PC-3 (cell line): ENCODE results near the gene SEC22A. TPM values are rescaled to one million over a fixed set of nuclear protein-coding genes. Genes with fewer than 3 reads are reported as not detected.

Source experiments
- ATAC-seq: fragments of 200-7000 bp; cut with Tn5 transposase; 2 replicates; pipeline ENCODE4 v1.9.1; 2020; ENCODE audit warnings: mild to moderate bottlenecking, moderate library complexity
- BruUV-seq: library from RNA; stranded (reverse); fragments of 400-500 nt; replicated peaks from 2 replicates; lab custom pipeline; 2021; lab: Mats Ljungman, UMichigan
- CTCF ChIA-PET: fragments of 300-600 bp; sonication (Branson Sonifier 250); formaldehyde crosslinking; loops from one replicate; lab custom pipeline; 2022; ENCODE audit warnings: antibody characterized with exemption; lab: Charles Lee
- POLR2A ChIA-PET: fragments of 300-600 bp; sonication (Branson Sonifier 250); formaldehyde crosslinking; loops from one replicate; lab custom pipeline; 2022; ENCODE audit warnings: antibody characterized with exemption; ENCODE audit not compliant: unreplicated experiment; lab: Charles Lee
- DNase-seq: peaks from one replicate; pipeline ENCODE4 v3.0.0-alpha.2; 2015
- H2AFZ ChIP-seq: fragments of 300-600 bp; sonication (generic); 2 replicates; pipeline ENCODE4 v1.6.0; 2016; ENCODE audit warnings: antibody characterized with exemption, low read length
- H3F3A ChIP-seq: fragments of 300-600 bp; sonication (generic); one replicate; pipeline ENCODE4 v1.6.0; 2017; ENCODE audit warnings: antibody characterized with exemption, low read length, control low read depth, mild to moderate bottlenecking; ENCODE audit not compliant: unreplicated experiment
- H3K27ac ChIP-seq: fragments of 300-600 bp; sonication (generic); 2 replicates; pipeline ENCODE4 v1.5.1; 2016; ENCODE audit warnings: mild to moderate bottlenecking, low read length
- H3K27me3 ChIP-seq: fragments of 300-600 bp; sonication (generic); 2 replicates; pipeline ENCODE4 v1.6.1; 2016; ENCODE audit warnings: low read length, mixed read lengths
- H3K36me3 ChIP-seq: fragments of 300-600 bp; sonication (generic); 2 replicates; pipeline ENCODE4 v1.6.1; 2016; ENCODE audit warnings: low read depth, mixed run types, low read length, mixed read lengths
- H3K4me1 ChIP-seq: fragments of 300-600 bp; sonication (generic); 2 replicates; pipeline ENCODE4 v1.5.1; 2016; ENCODE audit warnings: low read length; ENCODE audit not compliant: insufficient read depth
- H3K4me2 ChIP-seq: fragments of 300-600 bp; sonication (generic); 2 replicates; pipeline ENCODE4 v1.6.0; 2016; ENCODE audit warnings: low read length
- H3K4me3 ChIP-seq: fragments of 300-600 bp; sonication (generic); 2 replicates; pipeline ENCODE4 v1.5.1; 2016; ENCODE audit warnings: mild to moderate bottlenecking, low read length, mixed read lengths
- H3K79me2 ChIP-seq: fragments of 300-600 bp; sonication (generic); 2 replicates; pipeline ENCODE4 v1.6.1; 2017; ENCODE audit warnings: low read length, mixed read lengths
- H3K9ac ChIP-seq: fragments of 300-600 bp; sonication (generic); 2 replicates; pipeline ENCODE4 v1.6.0; 2016; ENCODE audit warnings: mild to moderate bottlenecking, low read length
- H3K9me2 ChIP-seq: fragments of 300-600 bp; sonication (generic); replicated peaks from 2 replicates; pipeline ENCODE4 v1.6.1; 2016; ENCODE audit warnings: mixed run types, low read length, mixed read lengths
- H3K9me3 ChIP-seq: fragments of 300-600 bp; sonication (generic); 2 replicates; pipeline ENCODE4 v1.6.1; 2016; ENCODE audit warnings: low read length, mixed read lengths
- H4K20me1 ChIP-seq: fragments of 300-600 bp; sonication (generic); 2 replicates; pipeline ENCODE4 v1.6.1; 2016; ENCODE audit warnings: low read length, mixed read lengths
- CTCF ChIP-seq: fragments of 300-600 bp; sonication (generic); conservative IDR thresholded peaks from 2 replicates; pipeline ENCODE4 v1.5.1; 2017; ENCODE audit warnings: antibody characterized with exemption, low read depth, mild to moderate bottlenecking, low read length
- EZH2 ChIP-seq: fragments of 300-600 bp; sonication (generic); IDR thresholded peaks from one replicate; pipeline ENCODE4 v1.6.1; 2017; ENCODE audit warnings: antibody characterized with exemption, mild to moderate bottlenecking, low read length; ENCODE audit not compliant: unreplicated experiment
- EZH2phosphoT487 ChIP-seq: fragments of 300-600 bp; sonication (generic); IDR thresholded peaks from 2 replicates; pipeline ENCODE4 v1.6.1; 2018; ENCODE audit warnings: mild to moderate bottlenecking, antibody characterized with exemption, low read length, borderline replicate concordance
- intact Hi-C: fragments of 100-400 bp; cut with micrococcal nuclease; formaldehyde crosslinking; loops from 2 replicates; pipeline ENCODE4 v1.9.0; 2023
- total RNA-seq: library from RNA; depleted of rRNA; stranded (reverse); fragments of >200 nt; gene quantifications from 2 replicates; pipeline ENCODE4 v1.2.3, GENCODE V29; 2014

The SEC22A gene
- total RNA-seq, 1 experiment from 2014 or later, result 37.9 TPM

GRCh38 chr3:123261666-123262065 lies 59.9 kb downstream of the SEC22A start:
- Histone ChIP-seq H3K9me3 (no peaks in the 10 kb centered on the region), H3K9ac (no peak overlapping the region), H2AFZ (no peak overlapping the region), H3K4me3 (no peak overlapping the region), H3K4me2 (no peak overlapping the region), H3K4me1 (no peaks in the 10 kb centered on the region), H3K79me2 (no peaks in the 10 kb centered on the region), H4K20me1 (no peaks in the 10 kb centered on the region), H3K36me3 (0 out of 2 replicates have a peak, but pooled peaks cover 2% of the 10 kb centered on the region), H3F3A (no peaks in the 10 kb centered on the region), H3K27ac (no peak overlapping the region), H3K27me3 (no peaks in the 10 kb centered on the region), H3K9me2 (no peaks in the 10 kb centered on the region)
- CTCF ChIA-PET, result no interaction called here
- TF ChIP-seq EZH2phosphoT487 (no peak), CTCF (no peak), EZH2 (no peak)
- no TSS peak for BruUV-seq
- DNase-seq, result no peak
- POLR2A ChIA-PET, result no interaction called here
- ATAC-seq, result no peak
- intact Hi-C loops, result no loop called here

GRCh38 chr3:123262226-123262625 lies 60.5 kb downstream of the SEC22A start:
- Histone ChIP-seq H3K4me2 (no peak overlapping the region), H3K36me3 (0 out of 2 replicates have a peak, but pooled peaks cover 2% of the 10 kb centered on the region), H3K9me3 (no peaks in the 10 kb centered on the region), H4K20me1 (no peaks in the 10 kb centered on the region), H3K27me3 (no peaks in the 10 kb centered on the region), H3K27ac (no peak overlapping the region), H3K79me2 (no peaks in the 10 kb centered on the region), H3K4me1 (no peaks in the 10 kb centered on the region), H3K9ac (no peak overlapping the region), H3K9me2 (no peaks in the 10 kb centered on the region), H2AFZ (no peak overlapping the region), H3F3A (no peaks in the 10 kb centered on the region), H3K4me3 (no peak overlapping the region)
- TF ChIP-seq EZH2phosphoT487 (no peak), EZH2 (no peak), CTCF (no peak)
- ATAC-seq (no peak), DNase-seq (no peak)
- ChIA-PET POLR2A (no interaction called here), CTCF (no interaction called here)
- no TSS peak for BruUV-seq
- intact Hi-C loops, result no loop called here

- no peaks in the 10 kb centered on the region for H3K4me1 ChIP-seq
- no peak overlapping the region for H3K9ac ChIP-seq
- H3K36me3 ChIP-seq, result 0 out of 2 replicates have a peak, but pooled peaks cover 2% of the 10 kb centered on the region
- no peak for DNase-seq
- no peak for ATAC-seq
- no peaks in the 10 kb centered on the region for H3F3A ChIP-seq
- TF ChIP-seq EZH2 (no peak), CTCF (no peak), EZH2phosphoT487 (no peak)
- no peak overlapping the region for H2AFZ ChIP-seq
- ChIA-PET POLR2A (no interaction called here), CTCF (no interaction called here)
- no peaks in the 10 kb centered on the region for H3K9me3 ChIP-seq
- H3K27me3 ChIP-seq, result no peaks in the 10 kb centered on the region
- H3K79me2 ChIP-seq, result no peaks in the 10 kb centered on the region
- no peaks in the 10 kb centered on the region for H4K20me1 ChIP-seq
- H3K27ac ChIP-seq, result no peak overlapping the region
- BruUV-seq, result no TSS peak
- H3K4me3 ChIP-seq, result no peak overlapping the region
- no peaks in the 10 kb centered on the region for H3K9me2 ChIP-seq
- no peak overlapping the region for H3K4me2 ChIP-seq
- intact Hi-C loops, result no loop called here
Measured at GRCh38 chr3:123262868-123263267, 61.1 kb downstream of the SEC22A start.
